ENCODE data around the gene TFF1. TPM values are rescaled to one million over a fixed set of nuclear protein-coding genes. Genes with fewer than 3 reads are reported as not detected.

TFF1 gene
- total RNA-seq, 1 donor from 2014 or later = not detected

- no peaks in the 10 kb centered on the region for H3K27me3 ChIP-seq
- H3K4me1 ChIP-seq = no peaks in the 10 kb centered on the region
- DNase-seq (ENCODE audit: low spot score in 2 of 2) = no peak
- intact Hi-C loops (cut with DNase I) = no loop called here
- TF ChIP-seq, protein P1, sequence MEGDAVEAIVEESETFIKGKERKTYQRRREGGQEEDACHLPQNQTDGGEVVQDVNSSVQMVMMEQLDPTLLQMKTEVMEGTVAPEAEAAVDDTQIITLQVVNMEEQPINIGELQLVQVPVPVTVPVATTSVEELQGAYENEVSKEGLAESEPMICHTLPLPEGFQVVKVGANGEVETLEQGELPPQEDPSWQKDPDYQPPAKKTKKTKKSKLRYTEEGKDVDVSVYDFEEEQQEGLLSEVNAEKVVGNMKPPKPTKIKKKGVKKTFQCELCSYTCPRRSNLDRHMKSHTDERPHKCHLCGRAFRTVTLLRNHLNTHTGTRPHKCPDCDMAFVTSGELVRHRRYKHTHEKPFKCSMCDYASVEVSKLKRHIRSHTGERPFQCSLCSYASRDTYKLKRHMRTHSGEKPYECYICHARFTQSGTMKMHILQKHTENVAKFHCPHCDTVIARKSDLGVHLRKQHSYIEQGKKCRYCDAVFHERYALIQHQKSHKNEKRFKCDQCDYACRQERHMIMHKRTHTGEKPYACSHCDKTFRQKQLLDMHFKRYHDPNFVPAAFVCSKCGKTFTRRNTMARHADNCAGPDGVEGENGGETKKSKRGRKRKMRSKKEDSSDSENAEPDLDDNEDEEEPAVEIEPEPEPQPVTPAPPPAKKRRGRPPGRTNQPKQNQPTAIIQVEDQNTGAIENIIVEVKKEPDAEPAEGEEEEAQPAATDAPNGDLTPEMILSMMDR (IDR thresholded peaks at IDR 0.05) = no peak
- H3K9me3 ChIP-seq = no peaks in the 10 kb centered on the region
- no peaks in the 10 kb centered on the region for H3K36me3 ChIP-seq
- H3K27ac ChIP-seq = no peak overlapping the region
- H3K4me3 ChIP-seq = no peak overlapping the region
Measured at GRCh38 chr21:42373196-42373907, 7.0 kb upstream of the TFF1 start.

DNA sequence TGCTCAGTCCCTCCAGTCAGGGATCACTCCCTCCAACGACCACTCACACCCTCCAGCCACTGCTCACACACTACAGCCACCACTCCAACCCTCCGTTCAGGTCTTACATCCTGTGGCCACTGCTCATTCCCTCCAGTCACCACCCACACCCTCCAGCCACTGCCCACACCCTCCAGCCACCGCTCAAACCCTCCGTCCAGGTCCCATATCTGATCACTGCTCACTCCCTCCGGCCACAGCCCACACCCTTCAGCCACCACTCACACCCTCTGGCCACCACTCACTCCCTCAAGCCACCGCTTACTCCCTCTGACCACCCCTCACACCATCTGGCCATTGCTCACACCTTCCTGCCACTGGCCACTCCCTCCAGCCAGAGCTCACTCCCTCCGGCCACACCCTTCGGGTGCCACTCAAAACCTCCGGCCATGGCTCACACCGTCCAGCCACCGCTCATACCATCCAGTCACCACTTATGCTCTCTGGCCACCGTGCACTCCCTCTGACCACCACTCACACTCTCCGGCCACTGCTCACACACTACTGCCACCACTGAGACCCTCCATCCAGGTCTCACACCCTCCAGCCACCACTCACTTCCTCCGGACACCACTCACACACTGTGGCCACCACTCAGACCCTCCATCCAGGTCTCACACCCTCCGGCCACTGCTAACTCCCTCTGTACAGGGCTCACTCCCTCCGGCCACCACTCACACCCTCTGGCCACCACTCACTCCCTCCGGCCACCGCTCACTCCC, 4.7 kb upstream of the TFF1 start:
- no peak overlapping the region for H3K4me3 ChIP-seq
- no peaks in the 10 kb centered on the region for H3K9me3 ChIP-seq
- H3K4me1 ChIP-seq = no peaks in the 10 kb centered on the region
- TF ChIP-seq, protein P1 (IDR thresholded peaks at IDR 0.05) = no peak
- intact Hi-C loops (cut with DNase I) = no loop called here
- DNase-seq (ENCODE audit: low spot score in 2 of 2) = no peak
- H3K27me3 ChIP-seq = no peaks in the 10 kb centered on the region
- H3K36me3 ChIP-seq = no peaks in the 10 kb centered on the region
- H3K27ac ChIP-seq = no peak overlapping the region

DNA sequence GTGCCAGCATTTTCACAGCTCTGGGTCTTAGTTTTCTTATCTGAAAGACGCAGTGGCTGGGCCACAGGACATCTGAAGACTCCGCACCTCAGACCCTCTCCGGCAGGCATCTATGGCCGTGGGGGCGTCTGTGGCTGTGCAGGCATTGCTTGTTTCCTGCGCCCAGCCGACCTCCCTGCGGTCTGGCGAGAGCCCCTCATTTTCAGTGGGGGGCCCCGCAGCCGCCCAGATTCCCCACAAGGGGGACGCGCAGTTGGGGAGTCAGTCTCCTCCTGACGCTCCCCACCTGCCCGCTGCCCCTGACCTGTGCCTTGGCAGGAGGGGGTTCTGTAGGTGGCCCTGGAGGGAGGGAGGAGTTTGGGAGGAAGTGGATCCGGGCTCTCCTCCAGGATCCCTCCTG, 3.5 kb upstream of the TFF1 start:
- intact Hi-C loops (cut with DNase I) = no loop called here
- H3K4me1 ChIP-seq = no peaks in the 10 kb centered on the region
- no peaks in the 10 kb centered on the region for H3K9me3 ChIP-seq
- no peaks in the 10 kb centered on the region for H3K27me3 ChIP-seq
- no peaks in the 10 kb centered on the region for H3K36me3 ChIP-seq
- no peak overlapping the region for H3K27ac ChIP-seq
- no peak for DNase-seq (ENCODE audit: low spot score in 2 of 2)
- TF ChIP-seq, protein P1 (IDR thresholded peaks at IDR 0.05) = no peak
- H3K4me3 ChIP-seq = no peak overlapping the region

DNA sequence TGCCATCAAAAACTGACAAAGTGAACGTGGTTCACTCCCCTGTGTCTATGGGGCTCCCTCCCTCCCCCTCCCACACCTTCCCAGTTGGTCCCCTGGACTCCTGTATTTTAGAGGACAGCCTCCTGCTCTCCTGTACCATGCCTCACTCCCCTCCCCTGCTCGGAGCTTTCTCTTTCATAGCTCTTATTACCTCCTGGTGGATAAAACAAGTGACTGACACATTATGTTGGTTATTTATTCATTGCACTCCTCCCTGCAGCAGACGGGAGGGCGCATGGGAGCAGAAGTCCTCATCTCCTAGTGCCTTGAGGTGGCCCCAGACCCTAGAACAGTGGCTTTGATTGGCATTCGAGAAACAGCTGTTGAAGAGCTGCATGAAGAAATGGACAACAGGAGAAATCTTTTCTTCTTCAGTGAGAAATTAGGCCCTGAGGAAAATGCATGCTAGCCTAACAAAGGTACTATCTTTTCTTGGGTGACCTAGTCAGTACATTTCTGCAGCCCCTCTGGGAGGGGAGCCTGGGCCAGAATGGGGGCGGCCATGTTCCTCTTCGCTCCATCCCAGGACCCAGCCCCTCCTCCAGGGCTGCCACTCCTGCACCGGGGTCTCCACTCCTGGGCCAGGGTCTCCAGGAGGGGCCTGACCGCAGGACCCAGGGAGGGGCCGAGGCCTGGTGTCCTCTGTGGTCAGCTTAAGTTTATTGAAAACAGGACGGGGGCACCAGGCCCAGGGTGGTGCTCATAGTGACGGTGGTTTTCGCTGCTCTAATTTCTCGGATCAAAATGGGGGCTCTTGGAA, 1.2 kb upstream of the TFF1 start:
- no peak overlapping the region for H3K27ac ChIP-seq
- intact Hi-C loops (cut with DNase I) = no loop called here
- DNase-seq (ENCODE audit: low spot score in 2 of 2) = no peak
- H3K4me1 ChIP-seq = no peaks in the 10 kb centered on the region
- no peak overlapping the region for H3K4me3 ChIP-seq
- no peaks in the 10 kb centered on the region for H3K9me3 ChIP-seq
- TF ChIP-seq, protein P1 (IDR thresholded peaks at IDR 0.05) = no peak
- H3K27me3 ChIP-seq = no peaks in the 10 kb centered on the region
- no peaks in the 10 kb centered on the region for H3K36me3 ChIP-seq

DNA sequence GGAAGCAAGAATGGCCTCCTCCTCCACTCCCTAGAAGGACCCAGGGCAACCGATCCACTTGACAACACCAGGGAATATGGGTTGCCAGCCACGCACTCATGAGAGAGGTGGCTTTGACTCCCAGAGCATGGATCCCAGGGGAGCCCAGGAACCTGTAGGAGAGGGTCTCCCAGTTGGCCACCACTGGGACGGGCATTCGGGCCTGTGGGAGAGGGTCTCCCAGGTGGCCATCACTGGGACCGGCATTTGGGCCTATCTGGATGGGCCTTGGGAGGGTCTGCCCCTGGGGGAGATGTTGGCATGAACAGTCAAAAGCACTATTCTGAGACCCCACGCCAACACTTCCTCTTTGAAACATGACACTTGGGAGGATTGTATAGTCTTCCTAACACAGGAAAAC, 565 bp downstream of the TFF1 start:
- Histone ChIP-seq H3K4me3 (no peak overlapping the region), H3K4me1 (no peaks in the 10 kb centered on the region), H3K27me3 (no peaks in the 10 kb centered on the region), H3K27ac (no peak overlapping the region), H3K36me3 (no peaks in the 10 kb centered on the region), H3K9me3 (no peaks in the 10 kb centered on the region)
- TF ChIP-seq, protein P1 (IDR thresholded peaks at IDR 0.05) = no peak
- intact Hi-C loops (cut with DNase I) = no loop called here
- no peak for DNase-seq (ENCODE audit: low spot score in 2 of 2)

All from ascending aorta (tissue), 2 donors.